Tibial nerve (tissue), 4 donors: ENCODE results near the gene RAB27B. TPM values are rescaled to one million over a fixed set of nuclear protein-coding genes. Genes with fewer than 3 reads are reported as not detected.

Source experiments
- DNase-seq, 2 donors: peaks; one replicate each; pipeline ENCODE4 v3.0.0-alpha.2; 2019; ENCODE audit warnings: low spot score in 2 of 2
- H3K27ac ChIP-seq, 4 donors: fragments of 200-600 bp; sonication (generic) in 3 of 4; one replicate each; pipeline ENCODE4 v1.5.1; 2017 to 2019; ENCODE audit warnings: mild to moderate bottlenecking in 1 of 4
- H3K27me3 ChIP-seq, 2 donors: fragments of 200-600 bp; sonication (generic) in 1 of 2; one replicate each; pipeline versions ENCODE4 v1.5.1 to v1.6.0; 2017 to 2019
- H3K36me3 ChIP-seq, 3 donors: fragments of 200-600 bp; sonication (generic); one replicate each; pipeline ENCODE4 v1.5.1; 2018 to 2019
- H3K4me1 ChIP-seq, 4 donors: fragments of 200-600 bp; sonication (generic) in 3 of 4; one replicate each; pipeline ENCODE4 v1.5.1; 2017 to 2019
- H3K4me3 ChIP-seq, 4 donors: fragments of 200-600 bp; sonication (generic) in 3 of 4; one replicate each; pipeline ENCODE4 v1.5.1; 2017 to 2019; ENCODE audit warnings: mild to moderate bottlenecking in 1 of 4, moderate library complexity in 1 of 4
- H3K9me3 ChIP-seq, 4 donors: fragments of 200-600 bp; sonication (generic) in 3 of 4; one replicate each; pipeline ENCODE4 v1.5.1; 2017 to 2019
- EP300 ChIP-seq, 2 donors: sonication (generic); formaldehyde crosslinking; IDR thresholded peaks; one replicate each; pipeline ENCODE4 v1.6.1; 2017; ENCODE audit warnings: antibody characterized with exemption in 2 of 2, mild to moderate bottlenecking in 1 of 2
- POLR2A ChIP-seq, 2 donors: fragments of 450-650 bp; IDR thresholded peaks; one replicate each; pipeline ENCODE4 v1.6.1; 2017; ENCODE audit warnings: antibody characterized with exemption in 2 of 2, mild to moderate bottlenecking in 2 of 2, moderate library complexity in 2 of 2
- WGBS, 2 donors: methylation state at CpG; one replicate each; pipeline ENCODE4 v1.1.5; 2018; 5-methylcytosine and 5-hydroxymethylcytosine counted together
- total RNA-seq, 4 donors: library from RNA; depleted of rRNA; stranded (reverse); fragments of >200 nt; gene quantifications; one replicate each; pipeline ENCODE4 v1.1.0, GENCODE V29; 2016
- TF ChIP-seq, protein P1 (sequence below), 5 experiments: fragments of 200-600 bp in 3 of 5; fragments of 450-650 bp in 2 of 5; sonication (generic) in 3 of 5; IDR thresholded peaks; one replicate each; pipeline ENCODE4 v1.5.1; 2016 to 2019; ENCODE audit warnings: antibody characterized with exemption in 5 of 5, mild to moderate bottlenecking in 3 of 5, moderate library complexity in 2 of 5

RAB27B gene
- total RNA-seq, 4 donors from 2014 or later, result under 0.01 to 0.22 TPM; not detected in 2

DNA sequence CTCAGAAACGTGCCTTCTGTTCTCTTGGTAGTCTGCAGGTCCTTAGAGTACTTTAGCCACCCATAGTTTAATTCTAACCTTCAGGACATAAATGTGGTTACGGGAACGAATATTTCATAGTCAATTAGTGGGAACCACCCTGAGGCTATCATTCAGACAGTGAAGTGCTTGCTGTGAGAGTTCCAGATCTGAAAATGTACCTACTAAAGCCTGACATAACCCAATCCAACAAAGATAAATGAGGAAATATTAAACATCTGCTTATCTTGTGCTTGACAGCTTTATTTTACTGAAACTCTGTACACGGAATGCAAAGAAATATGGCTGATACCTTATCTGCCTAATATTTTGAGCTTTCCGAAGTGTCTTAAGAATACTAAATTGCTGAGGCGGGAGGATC, 43.0 kb downstream of the RAB27B start:
- H3K4me3 ChIP-seq, result no peak overlapping the region
- no peaks in the 10 kb centered on the region for H3K9me3 ChIP-seq
- no peak for DNase-seq
- no peak overlapping the region for H3K27ac ChIP-seq
- WGBS, 2 donors, result 70 to 79% methylated on average over 6 of the region's 6 CpGs
- no peaks in the 10 kb centered on the region for H3K4me1 ChIP-seq
- H3K36me3 ChIP-seq, result no peaks in the 10 kb centered on the region
- no peaks in the 10 kb centered on the region for H3K27me3 ChIP-seq
- TF ChIP-seq, protein P1, sequence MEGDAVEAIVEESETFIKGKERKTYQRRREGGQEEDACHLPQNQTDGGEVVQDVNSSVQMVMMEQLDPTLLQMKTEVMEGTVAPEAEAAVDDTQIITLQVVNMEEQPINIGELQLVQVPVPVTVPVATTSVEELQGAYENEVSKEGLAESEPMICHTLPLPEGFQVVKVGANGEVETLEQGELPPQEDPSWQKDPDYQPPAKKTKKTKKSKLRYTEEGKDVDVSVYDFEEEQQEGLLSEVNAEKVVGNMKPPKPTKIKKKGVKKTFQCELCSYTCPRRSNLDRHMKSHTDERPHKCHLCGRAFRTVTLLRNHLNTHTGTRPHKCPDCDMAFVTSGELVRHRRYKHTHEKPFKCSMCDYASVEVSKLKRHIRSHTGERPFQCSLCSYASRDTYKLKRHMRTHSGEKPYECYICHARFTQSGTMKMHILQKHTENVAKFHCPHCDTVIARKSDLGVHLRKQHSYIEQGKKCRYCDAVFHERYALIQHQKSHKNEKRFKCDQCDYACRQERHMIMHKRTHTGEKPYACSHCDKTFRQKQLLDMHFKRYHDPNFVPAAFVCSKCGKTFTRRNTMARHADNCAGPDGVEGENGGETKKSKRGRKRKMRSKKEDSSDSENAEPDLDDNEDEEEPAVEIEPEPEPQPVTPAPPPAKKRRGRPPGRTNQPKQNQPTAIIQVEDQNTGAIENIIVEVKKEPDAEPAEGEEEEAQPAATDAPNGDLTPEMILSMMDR (IDR thresholded peaks at IDR 0.05), result no peak
- TF ChIP-seq EP300 (IDR thresholded peaks at IDR 0.05) (no peak), POLR2A (IDR thresholded peaks at IDR 0.05) (no peak)

DNA sequence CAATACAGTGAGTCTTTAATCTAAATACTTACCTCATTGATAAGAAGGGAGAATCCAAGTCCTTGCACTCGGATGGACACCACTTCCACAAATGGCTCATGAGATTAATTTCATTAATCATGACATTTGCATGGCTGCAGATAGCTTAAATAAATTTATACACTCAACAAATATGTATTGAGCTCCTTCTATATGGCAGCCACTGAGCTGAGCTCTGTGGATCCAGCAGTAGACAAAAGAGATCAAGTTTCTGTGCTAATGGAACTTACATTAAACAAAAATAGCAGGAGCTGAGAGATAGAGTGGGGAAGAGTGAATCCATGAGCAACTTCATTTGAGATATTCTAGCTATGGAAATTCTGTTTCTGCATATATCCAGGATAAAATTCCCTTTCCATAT, 44.4 kb downstream of the RAB27B start:
- DNase-seq, result no peak
- no peaks in the 10 kb centered on the region for H3K9me3 ChIP-seq
- H3K27ac ChIP-seq, result no peak overlapping the region
- TF ChIP-seq, protein P1 (IDR thresholded peaks at IDR 0.05), result no peak
- TF ChIP-seq EP300 (IDR thresholded peaks at IDR 0.05), result no peak
- TF ChIP-seq POLR2A (IDR thresholded peaks at IDR 0.05), result no peak
- 71 to 92% methylated on average over 1 of the region's 1 CpG for WGBS, 2 donors
- H3K4me1 ChIP-seq, result no peaks in the 10 kb centered on the region
- no peaks in the 10 kb centered on the region for H3K36me3 ChIP-seq
- H3K27me3 ChIP-seq, result no peaks in the 10 kb centered on the region
- H3K4me3 ChIP-seq, result no peak overlapping the region

DNA sequence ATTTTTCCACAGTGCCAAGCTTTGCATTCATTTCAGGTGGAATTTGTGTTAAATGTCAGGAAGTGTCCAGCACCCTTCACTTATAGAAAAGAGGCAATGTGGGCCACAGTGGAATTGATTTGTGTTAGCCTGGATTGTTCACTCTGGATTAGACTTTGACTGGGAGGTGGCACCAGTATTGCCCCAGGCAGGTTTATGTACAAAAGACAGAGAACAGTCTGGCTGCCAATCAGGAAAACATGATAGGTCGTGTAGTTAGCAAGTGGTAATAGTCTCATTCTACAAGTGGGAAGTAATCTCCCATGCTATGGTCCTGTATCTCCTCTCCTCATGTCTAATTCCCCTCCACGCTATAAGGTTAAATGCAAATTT, 45.6 kb downstream of the RAB27B start:
- DNase-seq, result no peak
- Histone ChIP-seq H3K27me3 (no peaks in the 10 kb centered on the region), H3K36me3 (no peaks in the 10 kb centered on the region), H3K27ac (no peak overlapping the region), H3K4me3 (no peak overlapping the region), H3K9me3 (no peaks in the 10 kb centered on the region), H3K4me1 (no peaks in the 10 kb centered on the region)
- WGBS, 2 donors, result 62 to 64% methylated on average over 2 of the region's 2 CpGs
- TF ChIP-seq EP300 (IDR thresholded peaks at IDR 0.05), result no peak
- TF ChIP-seq POLR2A (IDR thresholded peaks at IDR 0.05), result no peak
- TF ChIP-seq, protein P1 (IDR thresholded peaks at IDR 0.05), result no peak

DNA sequence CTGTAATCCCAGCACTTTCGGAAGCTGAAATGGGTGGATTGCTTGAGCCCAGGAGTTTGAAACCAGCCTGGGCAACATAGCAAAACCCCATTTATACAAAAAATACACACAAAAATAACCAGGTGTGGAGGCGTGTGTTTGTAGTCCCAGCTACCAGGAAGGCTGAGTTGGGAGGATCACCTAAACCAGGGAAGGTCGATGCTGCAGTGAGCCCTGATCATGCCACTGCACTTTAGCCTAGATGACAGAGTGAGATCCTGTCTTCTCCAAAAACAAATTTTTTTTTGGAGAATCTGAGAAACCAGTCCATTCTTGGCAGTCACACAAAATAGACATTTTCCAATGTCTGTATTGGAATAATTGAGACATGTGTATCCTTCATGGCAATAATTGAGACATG, 46.8 kb downstream of the RAB27B start:
- H3K4me1 ChIP-seq, result no peaks in the 10 kb centered on the region
- no peaks in the 10 kb centered on the region for H3K27me3 ChIP-seq
- H3K9me3 ChIP-seq, result no peaks in the 10 kb centered on the region
- H3K36me3 ChIP-seq, result no peaks in the 10 kb centered on the region
- TF ChIP-seq, protein P1 (IDR thresholded peaks at IDR 0.05), result no peak
- TF ChIP-seq POLR2A (IDR thresholded peaks at IDR 0.05) (no peak), EP300 (IDR thresholded peaks at IDR 0.05) (no peak)
- no peak overlapping the region for H3K27ac ChIP-seq
- H3K4me3 ChIP-seq, result no peak overlapping the region
- no peak for DNase-seq
- WGBS, 2 donors, result 70 to 84% methylated on average over 3 of the region's 3 CpGs

DNA sequence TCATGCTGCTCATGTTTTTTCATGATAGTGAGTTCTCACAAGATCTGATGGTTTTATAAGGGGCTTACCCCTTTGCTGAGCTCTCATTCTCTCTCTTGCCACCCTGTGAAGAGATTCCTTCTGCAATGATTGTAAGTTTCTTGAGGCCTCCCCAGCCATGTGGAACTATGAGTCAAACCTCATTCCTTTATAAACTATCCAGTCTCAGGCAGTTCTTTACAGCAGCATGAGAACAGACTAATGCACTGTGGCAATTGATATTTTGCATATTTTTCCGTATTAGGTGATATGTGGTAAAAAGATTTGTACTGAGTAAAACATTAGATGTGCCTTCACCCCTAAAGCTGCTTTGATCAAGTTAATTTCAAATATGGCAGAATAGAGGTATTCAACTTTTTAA, 48.8 kb downstream of the RAB27B start:
- Histone ChIP-seq H3K9me3 (no peaks in the 10 kb centered on the region), H3K27me3 (no peaks in the 10 kb centered on the region), H3K4me3 (no peak overlapping the region), H3K4me1 (no peaks in the 10 kb centered on the region), H3K27ac (no peak overlapping the region), H3K36me3 (no peaks in the 10 kb centered on the region)
- TF ChIP-seq, protein P1 (IDR thresholded peaks at IDR 0.05), result no peak
- no peak for DNase-seq
- WGBS, 2 donors, result 89 to 91% methylated on average over 1 of the region's 1 CpG
